HG03039 (cell line): ENCODE results near the gene MIEN1.
"Not testable (repeated sequence)": the region's sequence is repeated elsewhere in the genome, so short reads cannot be mapped to it uniquely, and the experiment has no call there.

ENCODE experiments used
- ATAC-seq: cut with Tn5 transposase; IDR thresholded peaks from one replicate; pipeline ENCODE4 v1.9.1; 2021; ENCODE audit warnings: mild to moderate bottlenecking, moderate library complexity; ENCODE audit not compliant: unreplicated experiment

The MIEN1 gene

GRCh38 chr17:39742126-39742855 is 12.0 kb upstream of the MIEN1 start:
- ATAC-seq, result no peak

DNA sequence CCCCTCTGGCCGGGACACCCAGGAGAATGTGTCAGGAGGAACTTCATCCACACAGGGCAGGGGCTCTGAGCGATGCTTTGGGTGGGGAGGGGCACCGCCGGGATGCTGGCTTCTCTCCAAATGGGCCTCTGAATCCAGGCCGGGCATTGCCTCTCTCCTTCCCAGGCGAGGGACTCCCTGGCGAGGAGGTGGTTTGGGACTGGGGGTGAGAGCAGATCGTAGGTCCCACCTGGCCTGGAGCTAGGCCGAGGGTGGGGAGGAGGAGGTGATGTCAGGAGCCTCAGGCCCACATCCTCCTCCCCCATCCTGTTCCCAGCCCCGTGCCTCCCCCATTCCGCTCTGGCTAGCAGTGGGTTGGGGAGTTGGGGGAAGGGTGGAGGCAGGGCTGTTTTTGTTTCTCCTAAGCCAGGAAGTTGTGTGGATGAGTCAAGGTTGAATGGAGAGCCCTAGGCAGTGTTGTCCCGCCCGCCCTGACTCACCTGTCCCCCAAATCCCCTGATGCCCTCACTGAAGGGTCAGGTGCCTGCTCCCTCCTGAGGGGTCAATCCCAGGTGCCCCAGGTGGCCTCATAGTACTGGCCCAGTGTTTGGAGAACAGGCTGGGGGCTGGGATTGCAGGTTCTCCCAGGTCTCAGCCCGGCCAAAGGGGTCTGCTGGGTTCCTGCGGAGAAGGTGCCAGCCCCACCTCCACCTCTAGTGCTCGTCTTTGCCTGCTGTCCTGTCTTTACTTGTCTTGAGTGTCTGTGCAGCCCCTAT is 10.2 kb upstream of the MIEN1 start:
- no peak for ATAC-seq

DNA sequence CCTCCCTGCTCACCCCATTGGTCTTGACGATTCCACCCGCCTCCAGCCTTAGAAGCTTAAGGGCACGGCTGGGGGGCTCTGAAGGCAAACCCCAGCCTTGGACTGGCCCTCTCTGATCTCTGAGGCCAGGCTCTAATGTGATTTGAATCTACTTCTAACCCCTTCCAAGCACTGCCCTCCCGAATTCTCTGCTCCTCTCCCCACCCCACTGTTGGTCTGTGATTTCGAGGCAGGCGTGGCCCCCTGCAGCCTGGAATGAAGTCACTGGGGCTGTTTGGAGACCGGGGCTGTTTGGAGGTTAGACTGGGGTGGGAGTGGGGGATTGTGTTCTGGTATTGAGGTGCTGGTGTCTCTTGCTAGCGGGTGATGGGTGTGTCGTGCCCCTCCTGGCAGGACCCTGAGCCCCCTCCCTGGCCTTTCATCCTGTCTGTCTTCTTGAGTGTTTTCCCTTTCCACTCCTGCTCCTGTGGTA is 9.6 kb upstream of the MIEN1 start:
- no peak for ATAC-seq

DNA sequence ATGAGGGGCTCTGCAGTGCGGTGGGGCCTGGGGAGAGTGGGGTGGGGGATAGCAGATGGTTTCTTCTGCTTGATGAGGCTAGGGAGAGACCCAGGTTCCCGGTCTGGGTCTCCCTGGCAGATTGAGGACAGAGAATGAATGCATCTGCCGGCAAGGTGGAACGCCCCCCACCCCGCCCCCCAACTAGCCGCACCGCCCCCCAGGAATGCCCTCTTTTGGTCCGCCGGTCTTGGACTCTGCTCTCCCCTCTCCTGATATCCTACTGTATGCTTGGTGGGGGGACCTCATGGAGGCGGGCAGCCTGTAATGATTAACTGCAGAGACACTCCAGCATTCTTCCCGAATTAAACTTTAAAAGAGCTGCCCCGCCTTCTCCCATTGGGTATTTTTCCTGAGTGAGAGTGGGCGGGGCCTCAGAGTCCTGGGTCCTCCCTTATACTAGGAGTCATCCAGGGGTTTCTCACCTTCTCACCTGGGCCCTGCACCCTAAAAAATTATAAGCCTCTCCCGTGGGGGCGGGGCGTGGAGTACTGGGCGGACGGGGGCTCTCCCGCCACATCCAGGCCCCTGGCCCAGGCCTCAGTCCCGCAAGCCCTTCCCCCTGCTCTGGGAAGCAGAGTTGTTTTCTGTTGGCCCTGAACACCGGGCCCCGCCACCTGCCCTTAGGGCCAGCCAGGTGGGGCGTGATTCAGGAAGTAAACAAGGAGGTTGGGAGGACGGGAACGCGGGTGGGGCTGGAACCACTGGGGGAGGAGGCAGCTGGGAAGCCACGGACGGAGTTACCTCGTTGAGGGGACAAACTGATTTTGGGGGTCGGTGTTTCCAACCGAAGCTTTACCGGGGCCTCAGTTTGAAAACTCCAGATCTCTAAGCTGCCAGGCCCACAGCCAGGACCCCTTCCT is 8.9 kb upstream of the MIEN1 start:
- no peak for ATAC-seq

DNA sequence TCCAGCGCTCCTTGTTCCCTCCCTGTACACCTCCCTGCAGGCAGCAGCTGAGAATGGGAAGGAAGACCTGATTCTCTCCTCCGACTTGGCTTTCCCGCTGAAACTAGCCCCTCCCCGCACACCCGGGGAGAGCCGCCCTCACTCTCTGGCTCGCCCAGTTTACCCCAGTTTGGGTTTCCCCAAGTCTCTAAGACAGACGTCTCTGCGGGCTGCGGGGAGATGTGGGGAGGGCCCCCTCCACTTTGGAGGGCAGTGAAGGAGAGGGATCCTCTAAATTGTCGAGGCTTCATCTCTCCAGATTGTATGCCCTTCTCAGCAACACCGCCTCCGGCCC is 8.2 kb upstream of the MIEN1 start:
- ATAC-seq, result no peak

DNA sequence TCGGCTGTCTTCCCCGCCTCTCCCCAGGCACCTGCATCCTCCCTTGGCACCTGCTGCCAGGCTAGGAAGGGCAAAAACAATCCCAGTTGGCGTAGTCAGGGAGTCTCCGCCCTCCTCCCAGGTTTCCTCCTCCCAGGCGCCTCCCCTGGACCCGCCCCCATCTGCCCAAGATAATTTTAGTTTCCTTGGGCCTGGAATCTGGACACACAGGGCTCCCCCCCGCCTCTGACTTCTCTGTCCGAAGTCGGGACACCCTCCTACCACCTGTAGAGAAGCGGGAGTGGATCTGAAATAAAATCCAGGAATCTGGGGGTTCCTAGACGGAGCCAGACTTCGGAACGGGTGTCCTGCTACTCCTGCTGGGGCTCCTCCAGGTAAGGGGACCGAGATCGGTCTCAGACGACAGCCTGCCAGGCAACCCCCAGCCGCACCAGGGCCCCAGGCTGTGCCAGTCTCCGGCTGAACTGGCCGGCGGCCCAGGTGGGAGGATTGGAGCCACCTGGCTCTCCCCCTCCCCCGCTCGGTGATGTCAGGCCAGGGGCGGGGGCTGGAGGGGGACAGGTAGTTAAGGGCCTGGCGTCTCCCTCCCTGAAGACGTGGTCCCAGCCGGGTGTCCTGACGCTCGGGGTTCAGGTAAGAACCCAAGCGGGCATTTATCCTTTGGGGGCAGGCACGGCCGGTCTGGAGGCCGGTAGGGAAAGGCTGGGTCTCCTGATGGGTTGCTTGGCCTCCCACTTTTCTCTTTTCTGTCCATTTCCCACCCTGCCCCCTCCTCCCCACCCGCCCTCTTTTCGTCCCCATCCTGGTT is 7.6 kb upstream of the MIEN1 start, which contains the start of gene GRB7:
Gene GRB7, plus strand, starts transcription at position 179 of the 808 bp plus-strand sequence. CDS start 4,364 bp downstream, outside the sequence.
- no peak for ATAC-seq

DNA sequence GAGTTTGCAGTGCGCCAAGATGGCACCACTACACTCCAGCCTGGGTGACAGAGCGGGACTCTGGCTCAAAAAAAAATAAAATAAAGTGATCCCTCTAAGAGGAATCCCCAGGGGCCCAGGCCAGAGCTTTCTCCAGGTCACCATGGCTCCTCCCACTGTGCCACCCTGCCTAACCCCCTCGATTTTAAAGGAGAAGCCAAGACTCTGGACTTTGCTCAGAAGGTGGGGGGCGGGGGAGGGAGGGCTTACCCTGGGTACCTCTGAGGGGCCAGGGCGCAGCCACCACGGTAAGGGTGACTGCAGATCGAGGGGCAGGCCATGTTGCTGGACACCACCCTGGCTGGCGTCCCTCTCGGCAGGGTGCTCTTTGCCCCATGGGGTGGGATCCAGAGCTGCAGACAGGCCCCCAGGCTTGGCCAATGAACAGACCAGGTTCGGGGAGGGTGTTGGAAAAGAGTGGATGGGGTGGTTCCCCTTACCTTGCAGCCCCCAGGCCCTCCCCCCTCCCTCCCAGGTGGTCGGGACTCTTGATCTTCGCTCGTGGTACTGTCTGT is 7.0 kb upstream of the MIEN1 start:
- no peak for ATAC-seq

DNA sequence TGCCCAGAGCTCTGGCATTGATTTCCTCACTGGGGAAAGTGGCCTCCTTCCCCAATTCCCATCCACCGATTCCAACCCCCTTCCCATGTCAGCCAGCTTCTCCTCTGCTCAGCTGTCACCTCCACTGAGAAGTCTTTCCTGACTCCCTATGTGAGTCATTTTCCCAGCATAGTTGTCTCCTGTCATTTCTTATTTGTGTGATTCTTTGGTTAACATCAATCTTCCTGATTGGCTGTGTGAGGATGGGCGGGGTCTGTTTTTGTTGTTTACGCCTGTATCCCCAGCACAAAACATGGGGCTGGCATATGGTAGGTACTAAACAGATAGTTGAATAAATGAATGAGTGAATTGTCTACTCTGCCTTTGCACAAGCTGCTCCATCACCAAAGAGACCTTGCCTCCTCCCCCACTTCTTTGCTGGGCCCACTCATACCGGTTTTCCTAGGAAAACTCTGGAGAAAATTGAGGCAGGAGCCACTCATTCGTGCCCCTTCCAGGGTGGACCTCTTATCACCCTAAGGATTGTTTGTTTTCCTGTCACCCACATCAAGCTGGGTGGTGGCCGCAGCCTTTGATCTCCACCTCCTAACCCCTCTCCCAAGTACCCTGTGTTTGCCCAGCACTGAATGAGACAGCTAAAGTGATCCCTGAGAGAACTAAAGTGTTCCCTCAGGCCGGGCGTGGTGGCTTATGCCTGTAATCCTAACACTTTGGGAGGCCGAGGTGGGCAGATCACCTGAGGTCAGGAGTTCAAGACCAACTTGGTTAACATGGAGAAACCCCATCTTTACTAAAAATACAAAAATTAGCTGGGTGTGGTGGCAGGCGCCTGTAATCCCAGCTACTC is 6.2 kb upstream of the MIEN1 start:
- ATAC-seq, result no peak

DNA sequence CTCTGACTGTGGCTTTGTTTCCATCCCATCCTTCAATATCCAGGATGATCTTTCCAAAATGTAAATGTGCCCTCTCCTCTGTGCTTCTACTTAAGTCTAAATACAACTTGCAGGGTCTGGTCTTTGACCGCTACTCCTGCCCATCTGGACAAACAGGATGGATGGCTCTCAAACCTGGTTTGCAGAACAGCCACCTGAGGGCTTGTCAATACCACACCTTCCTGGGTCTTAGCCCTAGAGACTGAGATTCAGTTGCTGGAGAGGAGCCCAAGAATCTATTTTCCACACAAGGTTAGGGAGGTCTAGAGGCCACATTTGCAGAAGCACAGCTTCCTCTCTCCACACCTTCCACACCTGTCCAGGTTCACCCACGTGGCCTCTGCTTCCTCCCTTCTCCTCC is 5.5 kb upstream of the MIEN1 start:
- no peak for ATAC-seq

GRCh38 chr17:39732586-39732985 is 2.3 kb upstream of the MIEN1 start:
- ATAC-seq, result no peak

GRCh38 chr17:39729280-39729851 is 966 bp downstream of the MIEN1 start:
- ATAC-seq, result no peak

DNA sequence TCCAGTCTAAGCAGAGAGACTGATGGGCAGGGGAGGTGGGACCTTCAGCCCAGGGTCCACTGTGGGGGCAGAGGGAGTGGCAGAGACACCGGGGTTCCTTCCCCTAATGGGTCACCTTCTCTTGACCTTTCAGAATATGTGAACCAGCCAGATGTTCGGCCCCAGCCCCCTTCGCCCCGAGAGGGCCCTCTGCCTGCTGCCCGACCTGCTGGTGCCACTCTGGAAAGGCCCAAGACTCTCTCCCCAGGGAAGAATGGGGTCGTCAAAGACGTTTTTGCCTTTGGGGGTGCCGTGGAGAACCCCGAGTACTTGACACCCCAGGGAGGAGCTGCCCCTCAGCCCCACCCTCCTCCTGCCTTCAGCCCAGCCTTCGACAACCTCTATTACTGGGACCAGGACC is 2.8 kb downstream of the MIEN1 start:
- ATAC-seq, result no peak

- no peak for ATAC-seq
These were observed 3.7 kb downstream of the MIEN1 start for GRCh38 chr17:39726617-39727016.

GRCh38 chr17:39725923-39726322 is 4.4 kb downstream of the MIEN1 start:
- ATAC-seq, result not testable (repeated sequence)

- no peak for ATAC-seq
These were observed 5.6 kb downstream of the MIEN1 start for GRCh38 chr17:39724731-39725130.

DNA sequence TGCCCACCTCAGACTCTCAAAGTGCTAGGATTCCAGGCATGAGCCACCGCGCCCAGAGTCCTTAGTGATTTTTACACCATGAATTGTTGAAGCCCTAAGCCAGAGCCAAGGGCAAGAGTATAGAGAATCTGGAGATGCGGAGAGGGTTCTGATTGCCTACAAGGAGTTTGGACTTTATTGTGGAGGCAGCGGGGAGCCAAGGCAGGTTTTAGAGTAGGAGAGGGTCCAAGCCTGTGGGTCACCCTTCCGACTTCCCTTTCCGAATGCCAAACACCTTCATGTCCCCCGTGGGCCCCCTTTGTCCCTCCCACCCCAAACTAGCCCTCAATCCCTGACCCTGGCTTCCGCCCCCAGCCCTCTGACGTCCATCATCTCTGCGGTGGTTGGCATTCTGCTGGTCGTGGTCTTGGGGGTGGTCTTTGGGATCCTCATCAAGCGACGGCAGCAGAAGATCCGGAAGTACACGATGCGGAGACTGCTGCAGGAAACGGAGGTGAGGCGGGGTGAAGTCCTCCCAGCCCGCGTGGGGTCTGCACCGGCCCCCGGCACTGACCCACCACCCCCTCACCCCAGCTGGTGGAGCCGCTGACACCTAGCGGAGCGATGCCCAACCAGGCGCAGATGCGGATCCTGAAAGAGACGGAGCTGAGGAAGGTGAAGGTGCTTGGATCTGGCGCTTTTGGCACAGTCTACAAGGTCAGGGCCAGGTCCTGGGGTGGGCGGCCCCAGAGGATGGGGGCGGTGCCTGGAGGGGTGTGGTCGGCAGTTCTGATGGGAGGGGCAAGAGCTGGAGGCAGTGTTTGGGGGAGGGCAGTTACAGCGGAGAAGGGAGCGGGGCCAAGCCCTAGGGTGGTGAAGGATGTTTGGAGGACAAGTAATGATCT is 7.1 kb downstream of the MIEN1 start:
- ATAC-seq, result no peak

GRCh38 chr17:39722104-39722503 is 8.2 kb downstream of the MIEN1 start:
- no peak for ATAC-seq
